ENCODE measurements around the gene ABCC3. TPM values are rescaled to one million over a fixed set of nuclear protein-coding genes. Genes with fewer than 3 reads are reported as not detected.
A peak's percentile ranks its signal among the peaks of the same experiment; 100 is the strongest.

ABCC3 gene
- total RNA-seq, 2 experiments from 2014 or later = not detected

GRCh38 chr17:50651661-50652060 lies 17.0 kb downstream of the ABCC3 start:
- CTCF ChIA-PET = interaction anchor here (0.7 to 1.3 kb wide), 2 partner anchors 10 to 22 kb away, joined by 3 to 6 read pairs; no protein-coding TSS in a partner anchor
- ATAC-seq (no peak), DNase-seq (no peak)
- no peaks in the 10 kb centered on the region for H3K4me1 Mint-ChIP-seq
- H3K36me3 Mint-ChIP-seq = no peaks in the 10 kb centered on the region
- peaks cover 39% of the 10 kb centered on the region for H3K27me3 Mint-ChIP-seq
- no peak overlapping the region for H3K27ac Mint-ChIP-seq
- no peak overlapping the region for H3K4me3 Mint-ChIP-seq
- no peaks in the 10 kb centered on the region for H3K9me3 Mint-ChIP-seq (ENCODE audit: low read depth)

- ATAC-seq (no peak), DNase-seq (no peak)
- H3K9me3 Mint-ChIP-seq (ENCODE audit: low read depth) = no peaks in the 10 kb centered on the region
- no peak overlapping the region for H3K27ac Mint-ChIP-seq
- no peaks in the 10 kb centered on the region for H3K4me1 Mint-ChIP-seq
- H3K4me3 Mint-ChIP-seq = no peak overlapping the region
- H3K36me3 Mint-ChIP-seq = no peaks in the 10 kb centered on the region
- H3K27me3 Mint-ChIP-seq = peaks cover 28% of the 10 kb centered on the region
- CTCF ChIA-PET = interaction anchor here (0.9 kb wide), 1 partner anchor 13 kb away, joined by 3 read pairs; no protein-coding TSS in a partner anchor
These were observed 19.1 kb downstream of the ABCC3 start for GRCh38 chr17:50653738-50654137.

GRCh38 chr17:50656509-50656908 lies 21.8 kb downstream of the ABCC3 start:
- no peaks in the 10 kb centered on the region for H3K36me3 Mint-ChIP-seq
- no peaks in the 10 kb centered on the region for H3K9me3 Mint-ChIP-seq (ENCODE audit: low read depth)
- DNase-seq (no peak), ATAC-seq (no peak)
- peaks cover 12% of the 10 kb centered on the region for H3K27me3 Mint-ChIP-seq
- no peak overlapping the region for H3K4me3 Mint-ChIP-seq
- H3K4me1 Mint-ChIP-seq = peaks cover 6% of the 10 kb centered on the region
- CTCF ChIA-PET = no interaction called here
- H3K27ac Mint-ChIP-seq = no peak overlapping the region

GRCh38 chr17:50657054-50657453 lies 22.4 kb downstream of the ABCC3 start:
- H3K4me3 Mint-ChIP-seq = no peak overlapping the region
- H3K27ac Mint-ChIP-seq = no peak overlapping the region
- CTCF ChIA-PET = no interaction called here
- no peak for DNase-seq
- no peak for ATAC-seq
- H3K36me3 Mint-ChIP-seq = no peaks in the 10 kb centered on the region
- peaks cover 7% of the 10 kb centered on the region for H3K27me3 Mint-ChIP-seq
- no peaks in the 10 kb centered on the region for H3K9me3 Mint-ChIP-seq (ENCODE audit: low read depth)
- H3K4me1 Mint-ChIP-seq = peaks cover 12% of the 10 kb centered on the region

- H3K4me3 Mint-ChIP-seq = no peak overlapping the region
- H3K9me3 Mint-ChIP-seq (ENCODE audit: low read depth) = no peaks in the 10 kb centered on the region
- H3K36me3 Mint-ChIP-seq = no peaks in the 10 kb centered on the region
- H3K27me3 Mint-ChIP-seq = peaks cover 3% of the 10 kb centered on the region
- H3K27ac Mint-ChIP-seq = no peak overlapping the region
- CTCF ChIA-PET = no interaction called here
- peaks cover 14% of the 10 kb centered on the region for H3K4me1 Mint-ChIP-seq
- ATAC-seq = no peak
- no peak for DNase-seq
These were observed 22.9 kb downstream of the ABCC3 start for GRCh38 chr17:50657627-50658026.

- H3K36me3 Mint-ChIP-seq = no peaks in the 10 kb centered on the region
- H3K27me3 Mint-ChIP-seq = peaks cover 3% of the 10 kb centered on the region
- ATAC-seq (no peak), DNase-seq (no peak)
- CTCF ChIA-PET = no interaction called here
- no peaks in the 10 kb centered on the region for H3K9me3 Mint-ChIP-seq (ENCODE audit: low read depth)
- no peak overlapping the region for H3K4me3 Mint-ChIP-seq
- H3K4me1 Mint-ChIP-seq = peaks cover 14% of the 10 kb centered on the region
- no peak overlapping the region for H3K27ac Mint-ChIP-seq
These were observed 23.9 kb downstream of the ABCC3 start for GRCh38 chr17:50658616-50659015.

- no peaks in the 10 kb centered on the region for H3K36me3 Mint-ChIP-seq
- peaks cover 14% of the 10 kb centered on the region for H3K4me1 Mint-ChIP-seq
- CTCF ChIA-PET = no interaction called here
- H3K4me3 Mint-ChIP-seq = no peak overlapping the region
- no peaks in the 10 kb centered on the region for H3K9me3 Mint-ChIP-seq (ENCODE audit: low read depth)
- ATAC-seq = no peak
- H3K27me3 Mint-ChIP-seq = no peaks in the 10 kb centered on the region
- no peak for DNase-seq
- no peak overlapping the region for H3K27ac Mint-ChIP-seq
These were observed 24.5 kb downstream of the ABCC3 start for GRCh38 chr17:50659179-50659578.

- no peak overlapping the region for H3K4me3 Mint-ChIP-seq
- DNase-seq (no peak), ATAC-seq (no peak)
- CTCF ChIA-PET = interaction anchor here (0.5 to 0.9 kb wide), 2 partner anchors 30 to 45 kb away, joined by 3 read pairs; no protein-coding TSS in a partner anchor
- no peaks in the 10 kb centered on the region for H3K27me3 Mint-ChIP-seq
- no peak overlapping the region for H3K27ac Mint-ChIP-seq
- H3K9me3 Mint-ChIP-seq (ENCODE audit: low read depth) = no peaks in the 10 kb centered on the region
- no peaks in the 10 kb centered on the region for H3K36me3 Mint-ChIP-seq
- peaks cover 14% of the 10 kb centered on the region for H3K4me1 Mint-ChIP-seq
These were observed 25.6 kb downstream of the ABCC3 start for GRCh38 chr17:50660042-50660886.

- Mint-ChIP-seq H3K4me3 (no peak overlapping the region), H3K36me3 (no peaks in the 10 kb centered on the region), H3K9me3 (ENCODE audit: low read depth) (no peaks in the 10 kb centered on the region), H3K4me1 (peaks cover 14% of the 10 kb centered on the region), H3K27ac (peak overlapping the region; percentile 37), H3K27me3 (no peaks in the 10 kb centered on the region)
- ATAC-seq (no peak), DNase-seq (no peak)
- CTCF ChIA-PET = interaction anchor here (0.5 to 1.7 kb wide), 3 partner anchors 31 to 44 kb away, joined by 3 to 5 read pairs (median 3); no protein-coding TSS in a partner anchor
These were observed 26.2 kb downstream of the ABCC3 start for GRCh38 chr17:50660887-50661345.

- H3K36me3 Mint-ChIP-seq = no peaks in the 10 kb centered on the region
- H3K9me3 Mint-ChIP-seq (ENCODE audit: low read depth) = no peaks in the 10 kb centered on the region
- CTCF ChIA-PET = interaction anchor here (1.3 to 1.7 kb wide), 2 partner anchors 9 to 34 kb away, joined by 3 to 5 read pairs; no protein-coding TSS in a partner anchor
- ATAC-seq (no peak), DNase-seq (no peak)
- H3K27me3 Mint-ChIP-seq = no peaks in the 10 kb centered on the region
- H3K4me1 Mint-ChIP-seq = peaks cover 14% of the 10 kb centered on the region
- peak overlapping the region; percentile 75 for H3K27ac Mint-ChIP-seq
- no peak overlapping the region for H3K4me3 Mint-ChIP-seq
These were observed 26.7 kb downstream of the ABCC3 start for GRCh38 chr17:50661348-50661747.

GRCh38 chr17:50661795-50662391 lies 27.2 kb downstream of the ABCC3 start:
- Mint-ChIP-seq H3K36me3 (no peaks in the 10 kb centered on the region), H3K27me3 (no peaks in the 10 kb centered on the region), H3K9me3 (ENCODE audit: low read depth) (no peaks in the 10 kb centered on the region), H3K27ac (peak overlapping the region; percentile 75), H3K4me1 (peaks cover 14% of the 10 kb centered on the region), H3K4me3 (no peak overlapping the region)
- DNase-seq = peak; percentile 65
- peak; percentile 78 for ATAC-seq
- CTCF ChIA-PET = interaction anchor here (0.6 to 1.7 kb wide), 3 partner anchors 10 to 135 kb away, joined by 3 to 5 read pairs (median 4); no protein-coding TSS in a partner anchor

- Mint-ChIP-seq H3K36me3 (no peaks in the 10 kb centered on the region), H3K4me1 (peaks cover 14% of the 10 kb centered on the region), H3K4me3 (no peak overlapping the region), H3K27me3 (no peaks in the 10 kb centered on the region), H3K9me3 (ENCODE audit: low read depth) (no peaks in the 10 kb centered on the region), H3K27ac (no peak overlapping the region)
- DNase-seq = no peak
- ATAC-seq = no peak
- CTCF ChIA-PET = interaction anchor here (0.6 to 1.7 kb wide), 3 partner anchors 11 to 135 kb away, joined by 3 to 5 read pairs (median 4); no protein-coding TSS in a partner anchor
These were observed 28.0 kb downstream of the ABCC3 start for GRCh38 chr17:50662632-50663225.

- no peak for ATAC-seq
- no peaks in the 10 kb centered on the region for H3K36me3 Mint-ChIP-seq
- H3K4me3 Mint-ChIP-seq = no peak overlapping the region
- no peak for DNase-seq
- no peak overlapping the region for H3K27ac Mint-ChIP-seq
- H3K27me3 Mint-ChIP-seq = no peaks in the 10 kb centered on the region
- no peaks in the 10 kb centered on the region for H3K9me3 Mint-ChIP-seq (ENCODE audit: low read depth)
- CTCF ChIA-PET = interaction anchor here (1.8 kb wide), 1 partner anchor 33 kb away, joined by 4 read pairs; no protein-coding TSS in a partner anchor
- peaks cover 14% of the 10 kb centered on the region for H3K4me1 Mint-ChIP-seq
These were observed 29.2 kb downstream of the ABCC3 start for GRCh38 chr17:50663812-50664374.
